ENCODE data around the gene CTSD.
"Not testable (repeated sequence)": the region's sequence is repeated elsewhere in the genome, so short reads cannot be mapped to it uniquely, and the experiment has no call there.

The CTSD gene

GRCh38 chr11:1770528-1770927 lies 6.8 kb upstream of the CTSD start:
- TF ChIP-seq ZNF384 (IDR thresholded peaks at IDR 0.05) (no peak), SUZ12 (IDR thresholded peaks at IDR 0.05) (no peak), ELF4 (IDR thresholded peaks at IDR 0.05) (no peak), SP1 (IDR thresholded peaks at IDR 0.05) (no peak), BHLHE40 (IDR thresholded peaks at IDR 0.05; ENCODE audit: borderline replicate concordance) (no peak), LEF1 (IDR thresholded peaks at IDR 0.05; ENCODE audit: borderline replicate concordance) (no peak)
- ChIA-PET POLR2A (no interaction called here), CTCF (no interaction called here)
- no peak for DNase-seq (ENCODE audit: extremely low spot score)

DNA sequence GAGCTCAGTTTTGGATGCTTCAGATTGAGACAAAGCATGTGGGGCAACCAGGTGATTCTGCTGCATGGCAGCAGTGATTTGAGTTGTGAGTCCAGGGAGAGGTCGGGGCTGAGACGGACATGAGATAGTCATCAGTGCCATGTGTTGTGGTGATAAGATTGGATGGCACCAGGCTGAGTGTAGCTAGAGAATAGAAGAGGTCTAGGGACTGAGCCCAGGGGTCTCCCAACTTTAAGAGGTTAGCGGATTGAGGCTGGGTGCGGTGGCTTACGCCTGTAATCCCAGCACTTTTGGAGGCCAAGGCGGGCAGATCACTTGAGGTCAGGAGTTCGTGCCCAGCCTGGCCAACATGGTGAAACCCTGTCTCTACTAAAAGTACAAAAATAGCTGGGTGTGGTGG lies 6.3 kb upstream of the CTSD start:
- no peak for DNase-seq (ENCODE audit: extremely low spot score)
- no peak for TF ChIP-seq HDGF (IDR thresholded peaks at IDR 0.05; ENCODE audit: borderline replicate concordance)
- TF ChIP-seq FOXK2 (IDR thresholded peaks at IDR 0.05): no peak
- no peak for TF ChIP-seq ARNT (IDR thresholded peaks at IDR 0.05)
- no peak for TF ChIP-seq SP1 (IDR thresholded peaks at IDR 0.05)
- no peak for TF ChIP-seq BHLHE40 (IDR thresholded peaks at IDR 0.05; ENCODE audit: borderline replicate concordance)
- TF ChIP-seq L3MBTL2 (conservative IDR thresholded peaks at IDR 0.05): no peak
- TF ChIP-seq ZNF384 (IDR thresholded peaks at IDR 0.05): no peak
- no peak for TF ChIP-seq NFRKB (IDR thresholded peaks at IDR 0.05)
- TF ChIP-seq SUZ12 (IDR thresholded peaks at IDR 0.05): no peak
- no peak for TF ChIP-seq FOXA1 (IDR thresholded peaks at IDR 0.05)
- TF ChIP-seq TARDBP (IDR thresholded peaks at IDR 0.05): no peak
- TF ChIP-seq LEF1 (IDR thresholded peaks at IDR 0.05; ENCODE audit: borderline replicate concordance): no peak
- TF ChIP-seq PKNOX1 (IDR thresholded peaks at IDR 0.05): no peak
- no peak for TF ChIP-seq ELF4 (IDR thresholded peaks at IDR 0.05)
- TF ChIP-seq CTBP1 (IDR thresholded peaks at IDR 0.05; ENCODE audit: borderline replicate concordance): no peak
- no peak for TF ChIP-seq FOXM1 (IDR thresholded peaks at IDR 0.05; ENCODE audit: borderline replicate concordance)
- POLR2A ChIA-PET: no interaction called here
- CTCF ChIA-PET: no interaction called here

- DNase-seq (ENCODE audit: extremely low spot score); POLR2A ChIA-PET: not testable (repeated sequence)
Observed at GRCh38 chr11:1769304-1769936, 5.7 kb upstream of the CTSD start.

DNA sequence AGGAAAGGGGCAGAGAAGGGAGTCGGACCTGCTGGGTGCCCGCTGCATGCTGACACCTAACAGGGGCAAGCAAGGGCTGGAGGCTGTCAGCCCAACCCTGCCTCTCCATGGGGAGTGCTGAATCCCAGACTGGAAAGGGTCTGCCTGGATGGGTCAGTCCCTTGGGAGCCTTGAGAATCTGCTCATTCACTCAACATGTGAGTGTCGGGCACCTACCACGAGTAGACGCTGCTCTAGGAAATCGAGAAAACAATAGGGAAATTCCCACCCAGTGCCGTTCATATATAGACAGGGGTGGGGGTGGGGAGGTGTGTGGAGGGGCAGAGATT lies 4.4 kb upstream of the CTSD start:
- TF ChIP-seq ELF4 (IDR thresholded peaks at IDR 0.05): no peak
- POLR2A ChIA-PET: interaction anchor here (1.9 kb wide), 1 partner anchor 10 kb away, joined by 3 read pairs; no protein-coding TSS in a partner anchor
- no peak for DNase-seq (ENCODE audit: extremely low spot score)
- CTCF ChIA-PET: no interaction called here

More at GRCh38 chr11:1769304-1769936, 5.7 kb upstream of the CTSD start:
- CTCF ChIA-PET: interaction anchor here (0.7 kb wide), 1 partner anchor 83 kb away, joined by 4 read pairs; the partner anchor contains the start of gene LSP1

- no peak for TF ChIP-seq SUZ12 (IDR thresholded peaks at IDR 0.05)
- no peak for TF ChIP-seq ELF4 (IDR thresholded peaks at IDR 0.05)
- no peak for TF ChIP-seq NFRKB (IDR thresholded peaks at IDR 0.05)
- TF ChIP-seq PKNOX1 (IDR thresholded peaks at IDR 0.05): no peak
- no peak for TF ChIP-seq ARNT (IDR thresholded peaks at IDR 0.05)
- no peak for TF ChIP-seq SP1 (IDR thresholded peaks at IDR 0.05)
- TF ChIP-seq L3MBTL2 (conservative IDR thresholded peaks at IDR 0.05): no peak
- TF ChIP-seq FOXM1 (IDR thresholded peaks at IDR 0.05; ENCODE audit: borderline replicate concordance): no peak
- TF ChIP-seq FOXA1 (IDR thresholded peaks at IDR 0.05): no peak
- no peak for TF ChIP-seq FOXK2 (IDR thresholded peaks at IDR 0.05)
- TF ChIP-seq CTBP1 (IDR thresholded peaks at IDR 0.05; ENCODE audit: borderline replicate concordance): no peak
- CTCF ChIA-PET: no interaction called here
- DNase-seq (ENCODE audit: extremely low spot score): no peak
- POLR2A ChIA-PET: interaction anchor here (1.9 kb wide), 1 partner anchor 10 kb away, joined by 3 read pairs; no protein-coding TSS in a partner anchor
Observed at GRCh38 chr11:1767399-1768140, 3.8 kb upstream of the CTSD start.

- ChIA-PET CTCF (no interaction called here), POLR2A (interaction anchor here (1.9 kb wide), 1 partner anchor 11 kb away, joined by 3 read pairs; no protein-coding TSS in a partner anchor)
- DNase-seq (ENCODE audit: extremely low spot score): no peak
- TF ChIP-seq LEF1 (IDR thresholded peaks at IDR 0.05; ENCODE audit: borderline replicate concordance): no peak
- no peak for TF ChIP-seq ZNF384 (IDR thresholded peaks at IDR 0.05)
- no peak for TF ChIP-seq FOXM1 (IDR thresholded peaks at IDR 0.05; ENCODE audit: borderline replicate concordance)
- TF ChIP-seq BHLHE40 (IDR thresholded peaks at IDR 0.05; ENCODE audit: borderline replicate concordance): no peak
- TF ChIP-seq SUZ12 (IDR thresholded peaks at IDR 0.05): no peak
- TF ChIP-seq CTBP1 (IDR thresholded peaks at IDR 0.05; ENCODE audit: borderline replicate concordance): no peak
- TF ChIP-seq ELF4 (IDR thresholded peaks at IDR 0.05): no peak
- TF ChIP-seq PKNOX1 (IDR thresholded peaks at IDR 0.05): no peak
- TF ChIP-seq HDGF (IDR thresholded peaks at IDR 0.05; ENCODE audit: borderline replicate concordance): no peak
- TF ChIP-seq ARNT (IDR thresholded peaks at IDR 0.05): no peak
- no peak for TF ChIP-seq FOXA1 (IDR thresholded peaks at IDR 0.05)
- no peak for TF ChIP-seq NFRKB (IDR thresholded peaks at IDR 0.05)
- TF ChIP-seq SP1 (IDR thresholded peaks at IDR 0.05): no peak
- no peak for TF ChIP-seq L3MBTL2 (conservative IDR thresholded peaks at IDR 0.05)
- no peak for TF ChIP-seq FOXK2 (IDR thresholded peaks at IDR 0.05)
- TF ChIP-seq TARDBP (IDR thresholded peaks at IDR 0.05): no peak
Observed at GRCh38 chr11:1766719-1767398, 3.1 kb upstream of the CTSD start.

Data from HEK293T (cell line).